OCI-LY3 (cell line): ENCODE measurements around the gene CDK7.

Source experiments
- EZH2phosphoT487 ChIP-seq: fragments of 200-600 bp; shearing (Covaris generic); IDR thresholded peaks from 2 replicates; pipeline ENCODE4 v1.6.1; 2018; ENCODE audit warnings: antibody characterized with exemption, mixed run types, low read depth
- TF ChIP-seq, protein P1 (sequence below): fragments of 200-600, 300-600 bp; sonication (generic); IDR thresholded peaks from 2 replicates; pipeline ENCODE4 v1.5.1; 2014; ENCODE audit warnings: antibody characterized with exemption, low read length, low read depth

DNA sequence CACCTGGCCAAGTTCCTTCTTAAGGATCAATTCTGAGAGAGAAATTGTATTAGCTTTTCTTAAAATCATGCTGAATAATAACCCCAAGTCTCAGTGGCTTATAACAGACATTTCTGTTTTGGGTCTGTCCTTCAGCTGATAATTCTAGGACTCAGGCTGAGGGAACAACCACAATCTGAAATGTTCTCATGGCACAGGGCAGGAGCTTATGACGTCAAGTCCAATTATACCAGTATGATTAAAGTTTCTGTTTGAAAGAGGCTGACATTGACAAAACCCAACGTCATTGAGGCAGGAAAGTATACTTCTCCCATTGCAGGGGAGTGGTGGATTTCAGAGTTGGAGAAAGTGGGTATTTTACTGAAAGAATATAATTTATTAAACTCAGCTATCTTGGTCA lies 23.5 kb upstream of the CDK7 start:
- TF ChIP-seq, protein P1, sequence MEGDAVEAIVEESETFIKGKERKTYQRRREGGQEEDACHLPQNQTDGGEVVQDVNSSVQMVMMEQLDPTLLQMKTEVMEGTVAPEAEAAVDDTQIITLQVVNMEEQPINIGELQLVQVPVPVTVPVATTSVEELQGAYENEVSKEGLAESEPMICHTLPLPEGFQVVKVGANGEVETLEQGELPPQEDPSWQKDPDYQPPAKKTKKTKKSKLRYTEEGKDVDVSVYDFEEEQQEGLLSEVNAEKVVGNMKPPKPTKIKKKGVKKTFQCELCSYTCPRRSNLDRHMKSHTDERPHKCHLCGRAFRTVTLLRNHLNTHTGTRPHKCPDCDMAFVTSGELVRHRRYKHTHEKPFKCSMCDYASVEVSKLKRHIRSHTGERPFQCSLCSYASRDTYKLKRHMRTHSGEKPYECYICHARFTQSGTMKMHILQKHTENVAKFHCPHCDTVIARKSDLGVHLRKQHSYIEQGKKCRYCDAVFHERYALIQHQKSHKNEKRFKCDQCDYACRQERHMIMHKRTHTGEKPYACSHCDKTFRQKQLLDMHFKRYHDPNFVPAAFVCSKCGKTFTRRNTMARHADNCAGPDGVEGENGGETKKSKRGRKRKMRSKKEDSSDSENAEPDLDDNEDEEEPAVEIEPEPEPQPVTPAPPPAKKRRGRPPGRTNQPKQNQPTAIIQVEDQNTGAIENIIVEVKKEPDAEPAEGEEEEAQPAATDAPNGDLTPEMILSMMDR: no peak
- no peak for TF ChIP-seq EZH2phosphoT487
